Mesenteric fat pad (tissue), 1 donor: ENCODE measurements around the gene AGAP1. TPM values are rescaled to one million over a fixed set of nuclear protein-coding genes. Genes with fewer than 3 reads are reported as not detected.
A peak's percentile ranks its signal among the peaks of the same experiment; 100 is the strongest.

Experiments
- DNase-seq: peaks from one replicate; pipeline ENCODE4 v3.0.0-alpha.2; 2020; ENCODE audit warnings: low spot score
- total RNA-seq: library from RNA; stranded (reverse); fragmentation: NEBNext Ultra II Directional; extraction: Animal tissue kit (Norgen Biotek cat#: 25700); gene quantifications from one replicate; pipeline ENCODE4 v1.2.1, GENCODE V29; 2021
- donor health status: DM: yes; HTN: yes; CAD: no.

Gene AGAP1
- total RNA-seq, 1 donor from 2014 or later, result 26.5 TPM

DNA sequence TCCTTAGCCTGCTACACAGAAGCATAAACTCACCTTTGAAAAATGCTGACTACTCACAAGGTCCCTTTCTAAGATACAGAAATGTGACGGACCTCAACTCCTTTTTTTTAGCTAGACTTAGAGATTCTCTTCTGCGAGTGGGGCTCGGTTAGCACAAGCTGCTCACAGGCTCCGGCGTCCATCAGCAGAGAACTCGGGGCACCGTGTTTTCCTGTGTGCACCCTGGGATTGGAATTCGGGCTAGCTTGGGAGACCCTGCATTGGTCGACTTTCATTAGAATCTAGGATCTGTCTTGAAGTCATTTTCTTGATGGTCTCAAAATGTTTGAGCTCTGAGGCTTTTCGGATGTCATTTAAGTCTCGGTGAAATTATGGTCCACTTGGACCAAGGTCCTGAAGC is 483.1 kb downstream of the AGAP1 start:
- DNase-seq, result peak; percentile 51

DNA sequence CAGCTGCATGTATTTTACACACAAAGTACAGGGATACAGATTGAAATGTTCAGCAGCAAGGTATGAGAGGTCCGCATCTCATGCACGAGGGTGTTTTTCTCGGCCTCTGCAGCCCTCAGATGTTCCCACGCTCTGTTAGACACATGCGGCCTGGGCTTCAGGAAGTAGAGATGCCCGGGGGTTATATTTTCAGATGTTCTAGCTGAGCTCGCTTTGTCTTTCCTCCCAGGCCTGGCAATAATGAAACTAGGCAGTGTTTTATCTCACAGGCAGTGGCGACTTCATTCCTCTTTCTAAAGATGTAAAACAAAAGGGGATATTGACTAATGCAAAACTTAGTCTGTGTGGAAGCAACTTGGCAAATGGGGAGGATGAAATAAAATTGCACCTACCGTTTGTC is 483.6 kb downstream of the AGAP1 start:
- DNase-seq, result peak; percentile 18

DNA sequence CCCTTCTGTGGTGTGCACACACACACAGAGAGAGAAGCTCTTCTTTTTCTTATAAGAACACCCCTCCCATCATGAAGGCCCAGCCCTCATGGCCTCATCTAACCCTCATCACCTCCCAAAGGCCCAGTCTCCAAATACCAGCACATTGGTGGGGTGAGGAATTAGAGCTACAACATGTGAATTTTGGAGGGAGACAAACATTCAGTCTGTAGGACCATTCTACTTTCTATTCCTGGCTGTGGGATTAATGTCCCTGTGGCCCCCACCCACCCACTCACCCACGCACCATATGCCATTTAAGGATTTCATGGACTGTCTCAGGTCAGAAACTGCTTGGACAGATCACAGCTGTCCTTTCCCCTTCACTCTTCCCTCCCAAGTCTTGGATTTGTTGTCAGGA is 484.2 kb downstream of the AGAP1 start:
- DNase-seq, result peak; percentile 30

DNA sequence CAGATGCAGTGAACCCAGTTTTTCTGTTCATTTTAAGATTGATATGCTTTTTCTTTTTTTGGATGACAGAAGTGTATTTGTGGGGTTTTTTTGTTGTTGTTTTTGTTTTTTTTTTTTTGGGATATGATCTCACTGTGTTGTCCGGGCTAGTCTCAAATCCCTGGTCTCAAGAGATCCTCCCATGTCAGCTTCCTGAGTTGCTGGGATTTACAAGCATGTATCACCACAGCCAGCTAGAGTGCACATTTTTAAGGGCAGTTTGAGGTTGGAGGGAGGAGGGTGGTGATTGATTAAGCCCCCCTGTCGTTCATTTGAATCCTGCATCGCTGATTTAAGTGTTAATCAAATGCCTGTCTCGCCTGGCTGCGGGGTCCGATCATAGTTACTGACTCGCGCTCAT is 485.2 kb downstream of the AGAP1 start:
- no peak for DNase-seq

DNA sequence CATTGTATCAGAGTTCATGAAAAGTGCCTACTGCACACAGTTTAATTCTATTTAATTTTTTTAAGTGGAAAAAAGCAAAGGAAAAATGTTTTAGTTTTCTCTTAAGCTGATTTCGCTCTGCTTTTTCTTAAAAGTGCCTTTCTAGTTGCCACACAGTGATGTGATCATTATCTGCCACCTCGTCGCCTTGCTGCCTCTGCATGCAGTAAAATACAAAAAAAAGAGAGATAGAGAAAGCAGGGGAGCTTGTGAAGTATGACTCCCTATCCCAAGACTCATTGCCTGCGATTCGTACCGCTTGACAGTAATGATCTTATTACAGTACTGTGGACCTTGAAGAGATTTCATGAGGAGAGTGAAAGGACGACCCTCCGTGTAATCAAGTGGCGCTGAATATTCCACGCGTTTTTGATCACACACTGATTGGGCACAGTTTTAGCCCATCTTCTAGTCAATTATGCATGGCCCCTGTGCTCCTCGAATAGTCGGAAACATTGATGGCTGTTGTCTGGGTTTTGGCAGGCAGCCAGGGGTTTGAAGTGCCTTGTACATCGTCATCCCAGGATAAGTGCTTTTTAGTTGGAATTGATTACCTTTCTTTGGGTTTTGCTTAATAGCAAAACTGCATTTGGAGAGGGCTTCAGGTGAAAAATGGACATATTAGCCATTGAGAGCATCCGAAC is 486.1 kb downstream of the AGAP1 start:
- DNase-seq, result peak; percentile 4

DNA sequence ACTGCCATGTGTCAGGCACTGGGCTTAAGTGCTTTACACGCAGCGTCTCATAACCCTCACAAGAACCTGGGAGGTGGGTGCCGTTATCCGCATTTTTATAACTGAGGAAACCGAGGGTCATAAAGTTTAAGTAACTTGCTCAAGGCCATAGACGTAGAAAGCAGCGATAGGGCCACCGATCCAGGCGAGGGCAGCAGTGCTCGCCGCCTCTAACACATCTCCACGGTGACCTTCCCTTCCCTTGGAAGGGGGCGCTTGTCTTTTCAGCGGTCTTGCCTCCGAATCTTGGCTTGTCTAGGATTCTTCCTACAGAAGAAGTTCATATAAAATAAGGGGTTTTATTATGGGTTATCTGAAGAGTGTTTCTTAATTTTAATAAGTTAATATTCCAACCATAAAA is 487.8 kb downstream of the AGAP1 start:
- no peak for DNase-seq

DNA sequence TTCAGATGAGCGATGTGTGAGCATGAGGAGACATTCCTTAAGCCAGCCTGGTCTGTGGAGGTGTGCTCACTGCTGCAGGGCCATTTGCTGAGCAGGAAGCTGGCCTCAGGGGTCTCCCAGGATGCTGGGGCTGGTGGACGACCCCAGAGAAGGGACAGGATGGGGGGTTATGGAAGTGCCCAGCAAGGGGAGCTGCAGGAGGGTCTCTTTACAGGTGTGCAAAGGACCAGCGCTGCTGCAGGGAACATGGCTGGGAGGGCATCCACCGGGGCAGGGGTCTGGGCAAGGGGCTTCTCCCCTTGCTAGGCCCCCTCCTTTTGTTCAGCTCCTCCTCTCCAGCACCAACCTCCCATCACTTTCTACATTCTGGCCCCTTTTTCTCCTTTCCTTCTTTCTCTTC is 489.2 kb downstream of the AGAP1 start:
- DNase-seq, result no peak

DNA sequence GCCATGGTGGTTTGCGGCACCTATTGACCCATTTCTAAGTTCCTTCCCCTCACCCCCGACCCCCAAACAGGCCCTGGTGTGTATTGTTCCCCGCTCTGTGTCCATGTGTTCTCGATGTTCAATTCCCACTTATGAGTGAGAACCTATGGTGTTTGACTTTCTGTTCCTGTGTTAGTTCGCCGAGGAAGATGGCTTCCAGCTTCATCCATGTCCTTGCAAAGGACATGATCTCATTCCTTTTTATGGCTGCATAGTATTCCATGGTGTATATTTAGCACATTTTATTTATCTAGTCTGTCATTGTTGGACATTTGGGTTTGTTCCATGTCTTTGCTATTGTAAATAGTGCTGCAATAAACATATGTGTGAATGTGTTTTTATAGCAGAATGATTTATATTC is 490.7 kb downstream of the AGAP1 start:
- DNase-seq, result no peak

DNA sequence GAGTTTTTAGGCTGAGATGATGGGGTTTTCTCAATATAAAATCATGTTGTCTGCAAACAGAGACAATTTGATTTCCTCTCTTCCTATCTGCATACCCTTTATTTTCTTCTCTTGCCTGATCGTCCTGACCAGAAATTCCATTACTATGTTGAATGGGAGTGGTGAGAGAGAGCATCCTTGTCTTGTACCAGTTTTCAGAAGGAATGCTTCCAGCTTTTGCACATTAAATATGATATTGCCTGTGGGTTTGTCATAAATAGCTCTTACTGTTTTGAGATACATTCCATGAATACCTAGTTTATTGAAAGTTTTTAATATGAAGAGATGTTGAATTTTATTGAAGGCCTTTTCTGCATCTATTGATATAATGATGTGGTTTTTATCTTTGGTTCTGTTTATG is 492.5 kb downstream of the AGAP1 start:
- DNase-seq, result no peak

DNA sequence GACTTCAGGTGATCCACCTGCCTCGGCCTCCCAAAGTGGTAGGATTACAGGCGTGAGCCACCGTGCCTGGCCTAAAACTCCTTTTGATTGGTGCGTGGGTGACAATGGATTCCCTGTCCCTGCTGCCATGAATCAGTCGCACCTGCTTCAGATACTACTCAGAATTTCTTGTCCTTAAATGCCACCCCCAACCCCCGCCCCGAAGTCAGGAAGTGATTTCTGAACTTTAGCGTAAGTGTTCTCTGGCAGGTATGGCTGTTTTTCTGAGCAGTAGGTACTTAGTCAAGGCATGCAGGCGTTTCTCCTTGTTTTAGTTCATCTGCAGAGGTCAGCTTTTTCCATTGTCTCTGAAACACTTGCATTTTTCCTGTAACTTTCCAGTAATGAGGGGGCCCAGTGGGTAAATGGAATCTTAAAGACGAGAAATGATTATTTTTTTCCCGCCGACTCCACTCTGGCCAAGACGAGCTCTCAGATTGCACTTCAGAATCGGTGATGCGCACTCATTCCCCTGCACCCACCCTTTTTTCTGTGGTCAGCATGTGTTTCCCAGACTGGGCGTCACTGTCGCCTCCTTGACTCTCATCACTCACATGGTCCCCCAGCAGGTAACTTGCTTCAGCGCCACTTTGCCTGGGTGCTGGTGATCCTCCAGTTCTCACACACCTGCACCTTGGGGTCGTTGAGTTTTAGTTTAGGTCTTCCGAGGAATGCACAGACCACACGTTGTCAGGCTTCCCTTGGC is 494.6 kb downstream of the AGAP1 start:
- DNase-seq, result no peak

DNA sequence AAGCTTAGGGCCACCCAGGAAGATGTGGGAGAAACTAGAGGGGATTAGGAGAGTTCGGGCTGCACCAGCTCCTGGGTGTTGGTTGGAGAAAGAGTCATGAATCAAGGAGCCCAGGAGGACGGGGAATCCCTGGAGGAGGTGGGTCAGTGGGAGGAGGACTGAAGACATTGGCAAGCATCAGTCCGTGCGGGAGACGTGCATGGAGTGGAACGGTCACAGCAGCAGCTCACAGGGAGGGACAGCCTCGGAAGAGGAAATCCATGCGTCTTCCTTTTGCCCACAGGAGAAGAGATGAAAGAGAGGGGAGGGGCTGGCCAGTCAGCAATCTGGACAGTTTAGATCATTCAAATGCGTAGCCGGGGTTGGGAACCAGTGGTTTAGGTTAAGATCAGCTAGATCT is 495.7 kb downstream of the AGAP1 start:
- peak; percentile 16 for DNase-seq

DNA sequence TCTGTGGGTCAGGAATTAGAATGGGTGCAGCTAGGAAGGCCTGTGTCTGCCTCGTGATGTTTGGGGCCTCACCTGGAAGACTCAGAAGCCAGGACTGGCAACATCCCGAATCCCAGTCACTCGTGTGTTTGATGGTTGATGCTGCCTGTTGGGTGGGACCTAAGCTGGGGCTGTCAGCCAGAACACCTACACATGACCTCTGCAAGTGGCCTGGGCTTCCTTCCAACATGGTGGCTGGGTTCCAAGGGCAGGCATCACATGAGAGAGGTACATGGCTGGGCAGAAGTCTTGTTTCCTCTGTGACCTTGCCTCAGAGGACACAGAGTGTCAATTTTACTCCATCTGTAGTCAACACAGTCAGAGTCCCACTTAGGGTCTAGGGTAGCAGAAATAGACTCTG is 496.5 kb downstream of the AGAP1 start:
- DNase-seq, result peak; percentile 55

DNA sequence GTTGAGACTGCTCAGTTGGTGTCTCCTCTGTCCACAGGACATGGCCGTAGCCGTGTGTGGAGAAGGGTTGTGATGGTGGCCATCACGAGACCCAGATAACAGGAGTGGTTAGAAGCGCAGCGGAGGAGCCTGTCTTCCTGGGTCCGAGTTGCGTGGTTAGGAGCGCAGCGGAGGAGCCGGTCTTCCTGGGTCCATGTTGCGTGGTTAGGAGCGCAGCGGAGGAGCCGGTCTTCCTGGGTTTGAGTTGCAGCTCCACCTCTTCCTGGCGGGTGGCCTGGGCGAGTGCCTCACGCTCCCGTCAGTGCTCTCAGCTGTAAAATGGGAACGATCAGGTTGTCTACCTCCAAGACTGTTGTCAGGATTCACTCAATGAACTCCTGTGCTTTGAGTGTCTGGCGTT is 498.2 kb downstream of the AGAP1 start:
- no peak for DNase-seq

DNA sequence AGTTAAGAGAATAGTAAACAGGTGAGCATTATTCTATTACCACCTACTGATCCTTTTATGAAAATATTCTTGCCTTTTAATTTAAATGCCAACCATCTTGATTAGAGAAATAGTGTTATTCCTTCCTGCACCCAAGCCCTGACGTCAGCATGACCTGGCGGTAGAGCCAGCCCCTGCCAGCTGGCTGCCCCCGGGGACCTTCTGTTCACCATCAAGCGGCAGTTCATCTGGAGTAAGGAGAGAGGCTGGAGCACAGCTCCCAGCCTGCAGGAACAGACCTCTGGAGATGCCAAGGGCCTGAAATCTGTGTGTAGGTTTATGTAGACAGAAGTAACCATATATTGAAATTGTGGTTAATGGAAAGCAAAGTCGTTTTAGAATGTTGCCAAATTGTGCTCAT is 502.6 kb downstream of the AGAP1 start:
- DNase-seq, result no peak

DNA sequence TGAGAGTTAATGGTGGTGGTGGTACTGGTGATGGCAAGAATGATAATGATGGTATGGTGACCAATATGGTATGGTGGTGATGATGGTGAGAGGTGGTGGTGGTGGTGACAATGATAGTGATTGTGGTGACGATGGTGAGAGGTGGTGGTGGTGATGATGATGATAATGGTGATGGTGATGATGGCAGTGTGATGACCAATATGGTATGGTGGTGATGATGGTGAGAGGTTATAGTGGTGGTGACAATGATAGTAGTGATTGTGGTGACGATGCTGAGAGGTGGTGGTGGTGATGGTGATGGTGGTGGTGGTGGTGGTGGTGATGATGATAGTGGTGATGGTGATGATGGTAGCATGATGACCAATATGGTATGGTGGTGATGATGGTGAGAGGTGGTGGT is 505.2 kb downstream of the AGAP1 start:
- DNase-seq, result no peak

DNA sequence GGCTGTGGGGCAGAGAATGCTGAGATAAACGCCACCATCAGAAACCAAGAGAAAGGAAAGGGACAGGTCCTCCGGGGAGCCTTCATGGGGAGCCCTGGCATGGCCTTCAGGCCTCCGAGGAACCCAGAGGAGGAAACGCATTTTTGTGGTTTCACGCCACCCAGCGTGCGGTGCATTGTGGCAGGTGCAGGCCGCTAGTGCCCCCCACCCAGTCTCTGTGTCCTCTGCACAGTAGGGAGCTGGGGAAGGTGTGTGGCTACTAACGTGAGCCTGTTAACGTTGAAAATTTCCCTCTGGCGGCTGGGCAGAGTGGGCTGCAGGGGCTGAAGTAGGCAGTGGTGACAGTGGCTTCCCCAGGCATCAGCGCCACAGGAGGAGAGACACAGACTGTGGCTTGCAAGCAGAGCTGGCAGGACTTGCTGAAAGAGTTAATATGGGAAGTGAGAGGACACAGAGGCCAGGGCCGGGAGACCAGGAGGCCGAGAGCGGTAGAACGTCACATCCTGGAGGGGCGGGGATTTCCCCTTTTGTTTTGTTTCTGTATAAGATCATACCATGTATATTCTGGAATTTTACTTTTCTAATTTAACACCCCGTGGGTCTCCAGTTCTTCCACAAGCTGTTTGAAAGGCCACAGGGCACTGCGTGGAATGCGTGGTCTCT is 507.5 kb downstream of the AGAP1 start:
- peak; percentile 59 for DNase-seq

DNA sequence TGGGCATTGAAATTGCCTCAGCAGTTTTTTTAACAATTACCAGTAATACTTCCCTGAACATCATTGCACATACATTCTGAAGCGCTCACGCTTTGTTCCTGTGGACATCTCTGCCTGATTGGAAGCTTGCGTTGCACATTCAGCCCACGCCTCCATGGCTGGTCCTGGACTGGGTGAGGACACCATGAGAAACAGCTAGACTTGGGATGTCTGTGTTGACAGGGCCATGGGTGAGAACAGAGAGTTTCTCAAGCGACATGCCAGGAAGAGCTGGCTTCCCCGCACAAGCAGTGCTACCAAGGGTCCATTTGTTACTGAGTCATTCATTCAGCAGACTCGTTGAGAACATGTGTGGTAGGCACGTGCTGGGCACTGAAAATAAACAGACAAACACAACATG is 508.0 kb downstream of the AGAP1 start:
- peak; percentile 51 for DNase-seq

DNA sequence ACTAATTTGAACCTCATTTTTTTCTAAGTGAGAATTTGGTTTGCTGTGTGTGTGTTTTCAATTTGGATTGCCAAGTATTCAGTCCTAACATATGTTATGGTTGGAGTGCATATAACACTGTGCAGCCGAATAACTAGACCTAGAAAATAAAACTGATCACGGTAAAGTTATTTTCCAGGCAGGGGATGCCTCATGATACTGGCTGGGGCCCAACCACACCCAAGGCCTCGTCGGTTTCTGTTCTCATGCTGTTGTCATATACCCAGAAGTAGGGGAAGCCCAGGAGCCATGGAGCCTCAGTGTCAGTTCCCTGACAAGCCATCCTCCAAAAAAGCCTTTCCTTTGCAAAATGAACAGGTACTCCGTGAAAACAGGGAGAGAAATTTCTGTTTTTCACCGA is 514.2 kb downstream of the AGAP1 start:
- DNase-seq, result peak; percentile 45

DNA sequence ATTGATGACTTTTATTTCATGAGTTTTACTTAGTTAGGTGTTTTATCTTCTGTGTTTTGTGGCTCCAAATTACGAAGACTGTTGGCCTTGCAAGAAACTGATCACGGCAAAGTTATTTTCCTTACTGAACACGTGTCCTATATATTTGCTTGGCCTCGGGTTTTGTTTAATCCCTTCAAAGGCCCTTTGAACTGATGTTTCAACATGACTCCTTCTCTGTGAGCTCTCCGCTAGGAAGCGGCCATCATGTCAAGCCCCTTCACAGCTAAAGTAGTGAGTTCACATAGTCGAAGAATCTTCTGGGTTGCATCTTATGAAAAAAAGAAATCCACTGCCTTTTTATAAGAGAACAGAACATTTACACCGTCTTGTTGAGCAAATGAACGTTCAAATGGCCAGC is 515.0 kb downstream of the AGAP1 start:
- no peak for DNase-seq

DNA sequence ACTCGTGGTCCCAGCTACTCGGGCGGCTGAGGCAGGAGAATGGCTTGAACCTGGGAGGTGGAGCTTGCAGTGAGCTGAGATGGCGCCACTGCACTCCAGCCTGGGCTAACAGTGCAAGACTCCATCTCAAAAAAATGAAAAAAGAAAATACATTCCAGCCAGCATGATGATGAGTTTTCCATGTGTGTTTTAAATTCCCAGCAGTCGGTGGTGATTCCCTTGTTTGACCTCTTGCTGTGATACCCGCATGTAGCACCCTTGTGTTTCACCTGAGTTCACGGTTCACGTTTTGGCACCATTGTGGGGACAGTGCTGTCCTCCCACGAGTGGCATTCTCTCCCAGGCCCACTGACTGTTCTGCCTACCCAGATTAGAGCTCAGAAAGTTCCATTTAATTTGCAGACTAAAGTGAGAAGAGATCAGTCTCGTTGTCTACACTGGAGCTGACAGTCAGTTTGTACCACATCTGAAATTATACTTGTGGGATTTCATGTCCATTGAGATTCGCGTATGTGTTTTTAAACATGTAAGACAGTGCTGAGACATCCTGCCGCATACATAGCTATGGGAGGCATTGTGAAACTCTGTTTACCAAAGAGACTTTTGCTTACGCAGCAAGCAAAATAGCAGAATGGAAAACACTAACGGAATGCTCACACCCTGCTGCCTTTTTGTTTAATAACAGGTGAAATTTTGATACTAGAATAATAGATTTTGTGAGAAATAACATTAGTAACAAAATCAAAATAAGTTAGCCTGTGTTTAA is 517.3 kb downstream of the AGAP1 start:
- DNase-seq, result peak; percentile 45

DNA sequence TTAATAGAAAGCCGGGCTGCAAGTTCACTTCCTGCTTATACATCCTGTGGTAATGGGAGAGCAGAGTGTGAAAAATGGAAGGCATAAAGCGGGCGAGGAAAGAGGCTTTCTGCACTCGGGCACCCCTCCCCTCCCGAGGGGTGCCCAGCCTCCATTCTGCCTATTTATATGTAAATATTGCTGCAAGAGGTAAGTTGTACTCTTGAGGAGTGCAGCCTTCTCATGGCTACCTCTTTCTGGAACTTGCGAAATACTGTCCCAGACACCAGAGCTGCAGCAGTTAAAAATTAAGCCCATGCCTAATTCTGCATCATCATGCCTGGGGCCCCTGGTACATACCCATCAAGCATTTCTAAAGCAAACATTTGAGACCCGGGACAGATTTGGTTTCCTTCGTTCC is 518.3 kb downstream of the AGAP1 start:
- peak; percentile 64 for DNase-seq
